Activated CD4-positive, alpha-beta T cell treated with anti-CD3 and anti-CD28 coated beads, Interleukin-10, Interleukin-2, amounts not matched to agents 100 ng/mL and 50 ng/mL, durations not matched to agents 16 hours and 8 hours (primary cell): ENCODE results near the gene WDR5B.

Source experiments
- DNase-seq: peaks from one replicate; pipeline ENCODE4 v3.0.0-alpha.2; 2020

Gene WDR5B

DNA sequence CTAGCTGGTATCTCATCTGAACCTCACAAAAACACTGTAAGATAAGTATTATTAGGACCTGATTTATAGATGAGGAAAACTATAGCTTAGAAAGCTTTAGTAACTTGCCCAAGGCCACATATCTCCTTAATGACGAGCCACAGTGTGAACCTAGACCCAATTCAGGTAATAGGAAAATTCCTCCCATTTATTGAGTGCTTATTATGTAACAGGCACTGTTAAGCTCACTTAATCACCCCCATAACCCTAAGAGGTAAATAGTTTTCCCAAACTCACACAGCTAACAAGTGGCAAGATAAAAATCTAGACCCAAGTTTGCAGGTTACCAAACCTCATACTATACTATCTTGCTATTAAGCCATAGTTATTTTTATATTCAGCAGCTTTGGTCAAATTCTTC, 7.9 kb downstream of the WDR5B start:
- DNase-seq, result no peak

DNA sequence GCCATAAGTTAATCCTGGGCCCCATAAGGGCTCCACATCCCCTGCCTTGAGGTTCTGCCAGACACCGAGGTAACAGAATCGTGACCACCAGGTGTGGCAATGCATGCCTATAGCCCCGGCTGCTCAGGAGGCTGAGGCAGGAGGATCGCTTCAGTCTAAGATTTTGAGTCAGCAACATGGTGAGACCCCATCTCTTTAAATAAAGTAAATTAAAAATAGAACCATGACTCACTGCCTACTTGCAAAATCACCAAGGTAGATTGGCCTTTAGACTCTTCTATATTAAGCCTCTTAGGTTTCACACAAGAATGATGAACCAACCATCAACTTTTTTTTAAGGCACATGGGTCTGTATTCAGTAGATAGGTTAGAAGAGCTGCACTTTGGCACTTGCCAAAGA, 9.7 kb downstream of the WDR5B start:
- no peak for DNase-seq

DNA sequence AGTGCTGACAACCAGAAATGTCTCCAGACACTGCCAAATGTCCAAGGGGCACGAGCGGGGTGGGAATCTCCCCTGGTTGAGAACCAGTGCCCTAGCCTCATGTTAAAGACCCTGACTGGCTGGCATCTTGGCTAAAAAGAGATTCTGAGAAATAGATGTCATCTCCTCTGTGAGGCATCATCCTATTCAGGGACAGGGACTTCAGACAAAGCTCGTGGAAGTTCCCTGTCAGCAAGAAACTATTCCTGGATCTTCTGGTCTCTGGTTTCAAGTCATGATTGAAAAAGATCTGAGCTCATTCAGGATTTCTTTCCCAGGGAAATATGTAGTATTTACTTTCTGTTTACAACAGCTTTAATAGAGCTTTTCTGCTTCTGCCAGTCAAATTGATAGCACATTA, 10.8 kb downstream of the WDR5B start:
- DNase-seq, result no peak

DNA sequence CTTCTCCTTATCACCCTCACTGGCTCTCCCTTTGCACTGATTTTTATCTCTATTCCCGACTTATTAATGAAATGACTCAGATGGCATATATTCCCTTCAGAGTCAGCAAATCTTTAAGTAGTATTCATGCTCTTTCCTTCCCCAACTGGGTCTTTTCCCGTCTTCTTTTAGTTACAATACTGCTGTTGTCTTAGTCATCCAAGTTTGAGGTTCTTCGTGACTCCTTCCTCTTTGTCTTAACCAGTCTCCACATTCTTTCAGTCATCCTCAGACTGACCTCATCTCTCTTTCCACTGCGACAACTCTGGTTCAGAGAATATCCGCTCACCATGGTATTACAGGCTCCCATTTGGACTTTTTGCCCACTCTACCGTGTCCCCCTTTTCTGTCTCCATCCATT, 12.4 kb downstream of the WDR5B start:
- DNase-seq, result no peak

DNA sequence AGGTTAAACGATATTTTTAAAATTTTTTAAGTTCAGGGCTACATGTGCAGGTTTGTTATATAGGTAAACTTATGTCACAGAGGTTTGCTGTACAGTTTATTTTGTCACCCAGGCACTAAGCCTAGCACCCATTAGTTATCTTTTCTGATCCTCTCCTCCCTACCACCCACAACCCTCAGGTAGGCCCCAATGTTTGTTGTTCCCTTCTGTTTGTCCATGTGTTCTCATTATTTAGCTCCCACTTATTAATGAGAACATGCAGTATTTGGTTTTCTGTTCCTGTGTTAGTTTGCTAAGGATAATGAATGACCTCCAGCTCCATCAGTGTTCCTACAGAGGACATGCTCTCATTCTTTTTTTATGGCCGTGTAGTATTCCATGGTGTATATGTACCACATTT, 16.9 kb downstream of the WDR5B start:
- DNase-seq, result no peak

DNA sequence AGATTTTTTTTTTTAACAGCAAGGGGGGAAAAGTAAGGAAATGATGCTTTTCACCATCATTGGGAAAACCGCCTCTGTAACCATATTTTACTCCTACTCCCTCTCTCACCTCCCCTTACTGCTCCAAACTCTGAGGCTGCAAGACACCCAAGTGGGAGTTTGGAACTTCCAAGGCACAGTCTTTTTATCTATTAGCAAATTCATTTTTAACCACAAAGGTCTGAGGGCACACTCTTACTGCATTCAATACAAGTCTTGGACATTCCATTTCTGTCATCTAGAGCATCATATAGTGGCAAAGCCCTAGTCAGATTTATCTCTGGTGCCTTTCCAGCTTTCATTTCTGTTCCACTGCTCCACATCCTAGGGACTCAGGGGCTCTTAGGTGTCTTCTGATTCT, 18.7 kb downstream of the WDR5B start:
- DNase-seq, result no peak

DNA sequence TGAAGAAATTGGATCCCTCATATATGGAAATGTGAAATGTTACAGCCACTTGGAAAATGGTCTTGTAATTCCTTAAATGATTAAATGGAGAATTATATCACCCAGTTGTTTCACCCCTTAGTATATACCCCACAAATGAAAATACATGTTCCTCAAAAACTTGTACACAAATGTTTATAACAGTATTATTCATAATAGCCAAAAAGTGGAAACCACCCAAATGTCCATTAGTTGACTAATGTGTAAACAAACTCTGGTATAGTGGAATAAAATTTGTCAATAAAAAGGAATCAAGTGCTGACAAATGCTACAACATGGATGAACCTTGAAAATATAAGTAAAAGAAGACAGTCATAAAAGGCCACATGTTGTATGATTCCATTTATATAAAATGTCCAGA, 19.4 kb downstream of the WDR5B start:
- DNase-seq, result no peak

DNA sequence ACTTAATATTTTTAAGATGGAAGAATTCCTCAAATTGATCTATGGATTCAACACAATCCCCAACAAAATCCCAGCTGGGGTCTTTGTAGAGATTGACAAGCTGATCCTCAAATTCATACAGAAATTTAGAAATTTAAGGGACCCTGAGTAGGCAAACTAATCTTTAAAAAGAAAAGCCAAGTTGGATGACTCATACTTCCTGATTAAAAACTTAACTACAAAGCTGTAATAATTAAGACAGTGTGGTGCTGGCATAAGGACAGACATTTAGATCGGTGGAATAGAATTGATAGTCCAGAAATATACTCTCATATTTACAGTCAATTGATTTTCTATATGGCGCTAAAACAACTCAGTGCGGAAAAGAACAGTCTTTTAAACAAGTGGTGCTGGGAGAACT, 20.3 kb downstream of the WDR5B start:
- no peak for DNase-seq

DNA sequence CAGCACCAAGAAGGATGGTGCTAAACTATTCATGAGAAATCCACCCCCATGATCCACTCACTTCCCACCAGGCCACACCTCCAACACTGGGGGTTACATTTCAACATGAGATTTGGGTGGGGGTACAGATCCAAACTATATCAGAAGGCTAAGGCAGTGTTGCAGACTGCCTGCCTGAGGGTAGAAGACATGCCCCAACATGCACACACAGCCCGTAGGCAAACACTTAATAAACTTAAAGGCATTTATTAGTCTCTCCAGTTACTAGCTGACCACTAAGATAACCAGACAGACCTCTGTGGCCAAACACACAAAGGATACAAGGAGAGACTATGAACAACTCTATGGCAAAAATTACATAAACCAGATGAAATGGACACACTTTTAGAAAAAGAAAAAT, 21.7 kb downstream of the WDR5B start:
- DNase-seq, result no peak

DNA sequence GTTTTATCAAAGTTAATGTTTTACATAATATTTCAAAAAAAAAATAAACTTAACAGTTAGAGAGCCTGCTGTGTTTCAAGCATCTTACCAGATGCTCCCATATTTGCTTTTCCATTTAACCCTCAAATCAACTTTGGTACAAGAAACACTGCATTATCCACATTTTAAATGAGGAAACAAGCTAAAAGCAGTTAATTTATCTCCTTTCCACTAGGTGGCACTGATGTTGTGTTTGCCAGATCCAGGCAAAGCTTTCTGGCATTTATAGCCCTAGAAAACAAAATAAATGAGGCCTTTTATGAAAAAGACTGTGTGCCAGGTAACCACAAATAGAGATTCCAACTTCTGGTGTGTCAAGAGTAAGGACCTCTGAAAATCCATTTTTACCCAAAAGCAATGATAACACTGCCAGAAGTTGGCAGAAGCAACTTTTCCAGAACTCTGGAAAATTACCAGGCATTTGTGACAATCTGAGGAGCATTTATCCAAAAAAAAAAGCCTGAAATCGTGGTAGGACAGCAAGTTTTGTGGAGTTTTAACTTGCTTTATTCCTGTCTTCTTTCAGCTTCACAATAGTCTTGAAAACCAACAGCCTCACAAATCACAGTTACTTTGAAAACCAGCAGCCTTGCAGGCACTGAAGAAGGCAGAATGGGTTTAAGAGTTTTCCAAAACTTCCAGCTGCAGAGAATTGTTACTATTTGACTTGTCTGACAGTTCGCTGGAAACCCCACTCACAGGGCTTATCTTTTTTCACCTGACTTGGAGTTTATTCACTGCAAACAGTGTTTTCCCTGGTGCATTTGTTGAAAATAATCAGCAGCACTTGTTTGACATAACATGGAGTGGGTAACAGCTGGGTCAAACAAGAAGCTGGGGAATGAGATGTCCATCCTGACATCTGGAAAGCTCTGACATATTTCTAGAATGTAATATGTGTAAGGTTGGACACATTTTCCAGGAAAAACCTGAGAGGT, 22.7 kb downstream of the WDR5B start:
- peak; percentile 62 for DNase-seq

DNA sequence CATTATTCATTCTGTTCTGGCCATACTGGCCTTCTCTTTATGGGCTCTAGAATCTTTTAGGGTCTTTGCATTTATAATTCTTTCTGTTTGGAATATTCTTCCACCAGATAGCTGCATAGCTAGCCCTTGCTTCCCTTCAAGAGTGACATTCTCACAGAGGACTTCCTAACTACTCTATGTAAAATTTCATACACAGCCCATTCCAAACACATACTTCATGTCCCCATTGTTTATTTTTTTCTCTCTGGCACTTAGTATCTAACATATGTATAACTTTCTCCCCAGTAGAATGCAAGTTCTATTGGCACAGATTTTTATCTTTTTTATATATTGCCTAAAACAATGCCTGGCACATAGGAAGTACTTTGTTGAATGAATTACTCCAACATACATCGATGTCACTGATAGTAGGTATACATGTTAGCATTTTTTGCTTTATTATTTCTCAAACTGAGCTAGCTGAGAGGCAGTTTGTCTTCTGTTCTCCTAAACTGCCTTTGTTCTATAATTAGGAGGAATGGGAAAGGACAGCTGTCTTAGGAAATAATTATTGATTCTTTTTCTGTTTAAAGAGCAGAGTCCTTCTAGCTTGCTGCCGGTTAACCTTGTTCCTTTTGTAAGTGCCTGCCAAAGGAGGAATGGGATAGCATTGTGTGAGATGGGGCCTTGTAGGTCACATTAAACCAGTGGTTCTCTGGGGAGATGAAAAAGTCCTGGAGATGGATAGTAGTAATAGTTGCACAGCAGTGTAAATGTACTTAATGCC, 24.0 kb downstream of the WDR5B start:
- no peak for DNase-seq

DNA sequence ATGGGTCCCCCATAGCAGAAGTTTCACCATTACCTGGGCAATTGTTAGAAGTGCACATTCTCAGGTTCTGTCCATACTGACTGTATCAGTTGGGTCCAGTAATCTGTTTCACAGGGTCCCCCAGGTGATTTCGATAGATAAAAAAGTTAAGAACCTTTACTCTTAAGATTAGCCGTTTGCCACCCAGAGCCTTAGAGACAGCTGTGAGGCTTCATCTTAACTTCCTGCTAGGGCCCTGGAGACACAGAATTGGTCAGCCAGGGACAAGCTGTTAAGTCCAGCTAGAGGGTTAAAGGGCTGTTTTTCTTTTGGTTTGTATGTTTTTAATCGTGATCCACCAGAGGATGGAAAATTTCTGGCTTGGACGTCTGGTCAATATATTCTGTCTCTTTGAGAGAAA, 25.2 kb downstream of the WDR5B start:
- DNase-seq, result no peak

DNA sequence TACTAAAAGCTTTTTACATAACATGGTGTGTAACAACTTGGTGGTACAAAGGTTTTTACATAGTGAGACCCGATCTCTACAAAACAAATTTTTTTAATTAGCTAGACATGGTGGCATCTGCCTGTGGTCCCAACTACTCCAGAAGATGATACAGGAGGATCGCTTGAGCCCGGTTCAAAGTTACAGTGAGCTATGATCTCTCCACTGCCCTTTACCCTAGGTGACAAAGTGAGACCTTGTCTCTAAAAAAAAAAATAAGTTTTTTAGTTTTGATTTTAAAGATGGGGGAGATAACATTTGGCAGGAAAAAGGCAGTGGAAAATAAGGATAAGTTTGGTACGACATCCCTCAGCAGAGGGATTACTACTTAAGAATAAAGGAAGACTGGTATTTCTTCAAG, 26.0 kb downstream of the WDR5B start:
- DNase-seq, result no peak

DNA sequence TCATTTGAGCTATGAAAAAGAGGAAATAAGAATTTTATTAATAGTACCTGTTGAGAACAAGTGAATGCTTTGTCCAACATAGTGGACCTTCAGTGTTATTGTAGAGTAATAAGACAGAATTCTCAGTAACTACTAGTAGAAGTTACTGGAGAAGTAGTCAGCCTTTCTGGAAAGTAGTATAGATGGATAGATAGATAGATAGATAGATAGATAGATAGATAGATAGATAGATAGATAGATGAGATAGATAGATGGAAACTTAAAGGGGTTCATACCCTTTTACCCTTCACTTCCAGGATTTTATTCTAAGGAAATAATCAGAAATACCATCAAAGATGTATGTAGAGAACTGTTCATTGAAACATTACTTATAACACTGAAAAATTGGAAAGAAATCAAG, 26.7 kb downstream of the WDR5B start:
- DNase-seq, result no peak

DNA sequence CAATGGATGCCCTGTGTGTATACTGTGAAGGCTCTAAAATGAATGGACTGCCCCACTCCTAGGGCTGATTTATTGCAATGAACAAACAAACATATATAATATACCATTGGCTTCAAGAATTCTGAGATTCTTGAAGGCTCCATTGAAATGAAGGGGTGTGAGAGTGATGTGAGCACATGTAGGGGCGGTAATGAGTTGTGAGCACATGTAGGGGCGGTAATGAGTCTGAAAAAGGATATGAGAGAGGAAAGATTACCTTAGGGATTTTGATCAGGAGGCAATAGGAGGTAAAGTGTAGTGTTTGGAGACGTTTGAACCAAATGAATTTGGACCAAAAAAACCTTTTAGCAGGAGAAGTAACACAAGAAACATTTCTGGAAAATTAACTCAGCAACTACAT, 28.2 kb downstream of the WDR5B start:
- no peak for DNase-seq

DNA sequence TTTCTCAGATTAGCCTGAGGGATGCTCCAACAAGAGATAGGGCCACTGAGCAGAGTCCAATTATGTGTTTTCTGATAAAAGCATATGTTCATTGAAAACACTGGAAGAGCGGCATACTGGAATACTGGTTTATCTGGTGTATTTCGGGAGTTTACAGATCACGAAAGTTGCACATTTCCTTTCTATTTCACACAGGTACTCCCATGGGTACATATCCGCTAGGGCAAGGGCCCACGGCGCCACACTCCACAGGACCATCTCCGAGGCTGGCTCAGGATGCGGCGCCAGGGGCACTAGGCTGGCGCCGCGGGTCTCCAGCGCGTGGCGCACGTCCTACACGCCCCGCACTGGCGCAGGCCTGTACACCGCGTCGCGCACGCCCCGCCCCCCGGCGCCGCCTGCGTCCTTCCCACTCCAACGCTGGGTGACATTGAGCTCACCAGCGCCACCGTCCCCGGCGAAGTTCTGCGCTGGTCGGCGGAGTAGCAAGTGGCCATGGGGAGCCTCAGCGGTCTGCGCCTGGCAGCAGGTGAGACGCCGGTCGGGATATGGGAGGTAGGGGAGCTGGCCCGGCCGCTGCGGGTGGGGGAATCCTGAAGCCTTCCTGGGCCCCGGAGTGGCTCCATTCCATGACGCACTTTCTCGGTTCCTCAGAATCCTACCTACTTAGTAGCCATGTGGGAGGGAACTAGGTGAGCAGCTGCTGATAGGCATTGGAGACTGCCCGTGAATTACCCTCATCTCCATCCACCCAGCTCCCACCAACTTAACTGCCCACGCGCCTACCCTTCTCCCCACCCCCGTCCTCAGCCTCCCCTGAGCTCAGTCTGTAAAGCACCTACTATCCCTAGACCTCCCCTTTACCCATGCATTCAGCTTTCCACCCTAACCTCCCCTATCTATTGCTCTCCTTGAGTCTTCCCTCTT, 31.8 kb downstream of the WDR5B start, which contains the start of gene FAM162A:
Gene FAM162A, plus strand, starts transcription at position 412 of the 927 bp plus-strand sequence. Its CDS starts 84 bp downstream, at position 496.
- DNase-seq, result peak; percentile 97

DNA sequence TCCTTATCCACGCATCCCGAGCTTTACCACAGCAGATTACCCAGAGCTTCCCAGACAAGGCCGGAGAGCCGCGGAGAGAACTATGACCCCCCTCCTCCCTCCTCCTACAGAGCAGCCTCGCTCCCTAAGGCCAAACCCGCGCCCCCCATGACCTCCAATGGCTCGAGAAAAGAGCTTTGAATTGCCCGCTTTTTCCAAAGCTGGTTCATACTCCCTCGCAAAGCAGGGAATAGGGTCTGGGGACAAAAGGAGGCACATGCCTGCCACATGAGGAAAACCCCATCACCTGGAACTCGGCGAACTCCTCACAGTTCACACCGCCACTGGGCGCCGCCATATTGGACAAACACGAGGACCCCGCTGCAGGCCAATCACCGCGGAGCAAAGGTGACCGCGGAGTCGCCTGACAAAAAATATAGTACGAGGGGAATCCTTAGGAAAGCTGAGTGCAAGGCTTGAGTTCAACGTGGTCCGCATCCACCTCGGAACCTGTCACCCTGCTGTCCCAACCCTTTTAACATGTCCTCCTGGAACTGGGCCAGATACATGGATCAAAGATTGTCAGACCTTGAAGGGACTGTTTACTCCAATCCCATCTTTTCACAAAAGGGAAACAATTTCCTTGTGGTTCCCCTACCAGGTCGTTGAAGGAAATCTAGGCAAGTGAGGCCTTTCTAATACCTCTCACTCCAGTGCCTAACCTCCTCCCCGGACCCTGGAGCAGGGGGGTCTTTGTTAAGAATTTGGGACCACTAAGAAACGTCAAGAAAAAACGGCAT, 32.8 kb downstream of the WDR5B start, which contains the start of gene MIX23:
Gene MIX23, minus strand, starts transcription at position 344 of the 779 bp plus-strand sequence. Its CDS starts 7 bp downstream, at position 337.
- DNase-seq, result peak; percentile 92

DNA sequence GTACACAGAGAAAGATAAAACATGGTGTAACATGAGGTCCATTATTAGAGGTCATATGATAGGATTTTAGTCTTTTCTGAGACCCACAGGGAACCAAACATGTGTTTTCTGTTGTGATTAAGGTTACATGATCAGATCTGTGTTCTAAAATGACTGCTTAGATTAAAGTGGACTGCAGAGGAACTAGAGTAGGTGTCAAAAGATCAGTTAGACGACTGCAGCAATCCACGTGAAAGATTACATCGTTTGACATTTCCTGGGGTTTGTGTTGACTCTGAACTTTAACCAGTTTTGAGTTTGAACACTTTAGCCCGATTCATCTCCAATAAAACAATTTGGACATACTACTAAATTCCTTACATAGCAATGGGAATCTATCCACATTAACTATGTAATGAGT, 37.9 kb downstream of the WDR5B start:
- peak; percentile 25 for DNase-seq

DNA sequence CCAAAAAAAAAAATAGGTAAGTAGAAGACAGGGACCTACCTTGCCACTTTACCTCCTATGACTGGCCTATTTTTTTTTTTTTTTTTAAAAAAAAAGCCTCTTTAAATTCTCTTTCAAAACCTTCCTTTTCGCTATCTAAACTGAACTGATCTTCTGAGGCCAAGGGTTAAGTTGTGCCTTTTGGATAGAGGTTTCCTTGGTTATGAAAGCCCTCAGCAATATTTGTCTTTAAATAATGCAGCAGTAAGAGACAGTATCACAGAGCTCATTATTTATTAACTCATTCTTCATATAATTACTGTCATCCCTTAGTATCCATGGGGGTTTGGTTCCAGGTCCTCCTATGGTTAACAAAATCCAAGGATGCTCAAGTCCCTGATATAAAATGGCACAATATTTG, 41.8 kb downstream of the WDR5B start:
- no peak for DNase-seq

DNA sequence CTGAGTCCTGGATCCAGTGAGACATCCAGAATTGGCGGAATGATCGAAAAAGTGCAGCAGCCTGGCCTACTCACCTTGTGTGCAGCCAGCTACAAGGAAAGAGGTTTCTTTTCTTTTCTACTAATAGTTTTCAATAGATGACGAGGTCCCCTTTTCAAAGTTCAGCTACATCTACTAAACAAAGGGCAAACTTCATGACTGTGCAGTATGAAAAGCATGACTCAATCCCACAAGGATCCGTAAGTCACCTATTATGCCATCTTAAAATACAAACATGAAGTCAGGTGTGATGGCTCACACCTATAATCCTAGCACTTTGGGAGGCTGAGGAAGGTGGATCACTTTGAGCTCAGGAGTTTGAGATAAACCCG, 49.5 kb downstream of the WDR5B start:
- peak; percentile 11 for DNase-seq

DNA sequence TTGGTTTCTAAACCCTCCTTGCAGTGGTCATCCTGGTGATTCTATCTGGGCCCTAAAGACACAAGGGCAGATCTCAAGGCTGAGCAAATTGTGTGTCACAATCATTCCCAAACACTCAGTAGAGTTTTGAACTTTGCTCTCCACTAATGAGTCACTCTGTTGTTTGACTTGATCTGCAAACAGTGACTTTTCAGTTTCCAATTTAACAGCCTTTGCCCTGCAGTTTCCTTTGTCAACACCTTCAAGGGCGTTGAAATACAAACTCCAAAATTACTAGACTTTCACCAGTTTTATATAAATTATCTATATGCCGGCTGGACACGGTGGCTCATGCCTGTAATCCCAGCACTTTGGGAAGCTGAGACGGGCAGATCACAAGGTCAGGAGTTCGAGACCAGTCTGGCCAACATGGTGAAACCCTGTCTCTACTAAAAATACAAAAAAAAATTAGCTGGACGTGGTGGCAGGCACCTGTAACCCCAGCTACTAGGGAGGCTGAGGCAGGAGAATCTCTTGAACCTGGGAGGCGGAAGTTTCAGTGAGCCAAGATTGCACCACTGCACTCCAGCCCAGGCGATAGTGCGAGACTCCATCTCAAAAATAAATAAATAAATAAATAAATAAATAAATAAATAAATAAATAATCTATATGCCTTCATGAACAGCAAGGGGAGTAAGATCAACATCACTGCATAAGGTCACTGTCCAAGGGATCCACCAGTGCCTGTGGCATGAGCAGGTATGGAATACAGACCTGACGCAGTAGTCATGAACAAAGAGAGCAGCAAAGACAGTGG, 50.1 kb downstream of the WDR5B start:
- peak; percentile 86 for DNase-seq
